NCI-H1417 treated with DMSO at 0.1 percent for 48 hours (cell line): ENCODE measurements around the gene ARSG.

Experiments used
- DNase-seq: peaks from one replicate; lab custom pipeline; 2025; lab: John Stamatoyannopoulos, UW

ARSG gene

GRCh38 chr17:68452724-68453290, 161.5 kb downstream of the ARSG start:
- no peak for DNase-seq

GRCh38 chr17:68453991-68454665, 162.8 kb downstream of the ARSG start:
- no peak for DNase-seq

GRCh38 chr17:68455901-68456338, 164.6 kb downstream of the ARSG start:
- DNase-seq: peak; percentile 72

- no peak for DNase-seq
These were observed 165.3 kb downstream of the ARSG start for GRCh38 chr17:68456339-68457167.

GRCh38 chr17:68457168-68457538, 165.9 kb downstream of the ARSG start, which contains the start of gene WIPI1:
Gene WIPI1, minus strand, starts transcription at chr17:68457496. Its CDS starts 75 bp downstream, at chr17:68457421.
- DNase-seq: no peak

GRCh38 chr17:68457539-68458259, 166.4 kb downstream of the ARSG start:
- DNase-seq: peak; percentile 90

- DNase-seq: no peak
These were observed 167.2 kb downstream of the ARSG start for GRCh38 chr17:68458260-68459036.

GRCh38 chr17:68459037-68459639, 167.8 kb downstream of the ARSG start:
- no peak for DNase-seq

- no peak for DNase-seq
These were observed 168.9 kb downstream of the ARSG start for GRCh38 chr17:68460146-68460545.

- DNase-seq: no peak
These were observed 169.4 kb downstream of the ARSG start for GRCh38 chr17:68460715-68461114.

GRCh38 chr17:68461122-68461539, 169.8 kb downstream of the ARSG start:
- peak; percentile 32 for DNase-seq

- peak; percentile 32 for DNase-seq
These were observed 170.3 kb downstream of the ARSG start for GRCh38 chr17:68461589-68461988.

- DNase-seq: peak; percentile 23
These were observed 171.3 kb downstream of the ARSG start for GRCh38 chr17:68462381-68463210.

GRCh38 chr17:68463211-68464019, 172.1 kb downstream of the ARSG start:
- no peak for DNase-seq

GRCh38 chr17:68468334-68468733, 177.0 kb downstream of the ARSG start:
- no peak for DNase-seq

GRCh38 chr17:68468788-68469187, 177.5 kb downstream of the ARSG start:
- DNase-seq: no peak
